Activated T-helper 2 cell treated with anti-CD3 and anti-CD28 coated beads, Interferon-gamma antibody, Interleukin-2, Interleukin-4, amounts not matched to agents 10 μg/mL and 5 μg/mL and 100 μg/mL, durations not matched to agents 14 hours and 24 hours and 36 hours (primary cell): ENCODE results near the gene BTBD18. TPM values are rescaled to one million over a fixed set of nuclear protein-coding genes. Genes with fewer than 3 reads are reported as not detected.
"Not testable (repeated sequence)": the region's sequence is repeated elsewhere in the genome, so short reads cannot be mapped to it uniquely, and the experiment has no call there.

ENCODE experiments used
- DNase-seq: peaks from one replicate; pipeline ENCODE4 v3.0.0; 2021; ENCODE audit warnings: low spot score
- H3K27ac Mint-ChIP-seq: one replicate; pipeline ENCODE4 v1.8.0; 2021; ENCODE audit warnings: mixed read lengths
- H3K27me3 Mint-ChIP-seq: one replicate; pipeline ENCODE4 v1.8.0; 2021; ENCODE audit warnings: low read depth, mixed read lengths
- H3K36me3 Mint-ChIP-seq: one replicate; pipeline ENCODE4 v1.8.0; 2021; ENCODE audit warnings: low read depth, mixed read lengths
- H3K4me1 Mint-ChIP-seq: one replicate; pipeline ENCODE4 v1.8.0; 2021; ENCODE audit warnings: low read depth, mixed read lengths
- H3K4me3 Mint-ChIP-seq: one replicate; pipeline ENCODE4 v1.8.0; 2021; ENCODE audit warnings: low read depth, mild to moderate bottlenecking, moderate library complexity, mixed read lengths
- H3K9me3 Mint-ChIP-seq: one replicate; pipeline ENCODE4 v1.8.0; 2021; ENCODE audit warnings: mixed read lengths
- intact Hi-C: fragments of 100-400 bp; cut with micrococcal nuclease; formaldehyde crosslinking; loops from one replicate; pipeline ENCODE4 v1.15.1; 2023
- total RNA-seq: library from RNA; stranded (reverse); gene quantifications from 2 replicates; pipeline ENCODE4 v1.2.3, GENCODE V29; 2022

The BTBD18 gene
- total RNA-seq, 1 donor from 2014 or later = not detected

DNA sequence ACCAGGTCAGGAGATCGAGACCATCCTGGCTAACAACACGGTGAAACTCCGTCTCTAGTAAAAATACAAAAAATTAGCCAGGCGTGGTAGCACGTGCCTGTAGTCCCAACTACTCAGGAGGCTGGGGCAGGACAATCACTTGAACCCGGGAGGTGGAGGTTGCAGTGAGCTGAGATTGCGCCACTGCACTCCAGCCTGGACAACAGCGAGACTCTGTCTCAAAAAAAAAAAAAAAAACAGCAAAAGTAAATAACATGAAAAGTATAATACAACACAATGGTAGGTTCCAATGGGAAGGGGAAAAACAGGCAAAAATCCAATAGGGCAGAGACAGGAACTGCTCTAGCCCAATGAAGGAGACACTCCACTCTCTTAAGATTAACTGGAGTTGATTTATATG lies 46.2 kb downstream of the BTBD18 start:
- H3K27me3 Mint-ChIP-seq, H3K9me3 Mint-ChIP-seq, H3K4me3 Mint-ChIP-seq, DNase-seq, intact Hi-C loops, H3K27ac Mint-ChIP-seq: not testable (repeated sequence)
- Mint-ChIP-seq H3K36me3 (peaks cover 42% of the 10 kb centered on the region), H3K4me1 (peaks cover 12% of the 10 kb centered on the region)

DNA sequence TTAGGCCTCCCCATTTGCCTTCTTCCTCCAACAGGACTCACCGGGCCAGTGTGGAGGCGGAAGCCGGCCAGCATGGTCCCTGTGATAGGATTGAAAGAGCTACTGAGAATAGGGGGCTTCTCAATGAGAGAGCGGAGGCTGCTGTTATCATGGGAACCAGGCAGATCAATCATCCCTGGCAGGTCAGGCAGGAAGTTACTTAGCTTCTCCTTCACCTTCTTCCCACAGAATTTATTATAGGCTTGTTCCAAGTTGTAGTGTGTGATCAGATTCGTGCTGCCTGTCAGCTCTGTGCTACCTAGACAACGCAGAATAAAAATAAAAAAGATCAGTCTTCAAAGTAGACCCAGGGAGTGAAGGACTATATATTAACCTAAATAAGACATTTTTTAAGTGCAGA lies 46.7 kb downstream of the BTBD18 start:
- intact Hi-C loops = no loop called here
- DNase-seq = no peak
- H3K9me3 Mint-ChIP-seq = no peaks in the 10 kb centered on the region
- H3K27ac Mint-ChIP-seq = no peak overlapping the region
- no peak overlapping the region for H3K4me3 Mint-ChIP-seq
- H3K4me1 Mint-ChIP-seq = peaks cover 10% of the 10 kb centered on the region
- H3K36me3 Mint-ChIP-seq = peaks cover 45% of the 10 kb centered on the region
- no peaks in the 10 kb centered on the region for H3K27me3 Mint-ChIP-seq

DNA sequence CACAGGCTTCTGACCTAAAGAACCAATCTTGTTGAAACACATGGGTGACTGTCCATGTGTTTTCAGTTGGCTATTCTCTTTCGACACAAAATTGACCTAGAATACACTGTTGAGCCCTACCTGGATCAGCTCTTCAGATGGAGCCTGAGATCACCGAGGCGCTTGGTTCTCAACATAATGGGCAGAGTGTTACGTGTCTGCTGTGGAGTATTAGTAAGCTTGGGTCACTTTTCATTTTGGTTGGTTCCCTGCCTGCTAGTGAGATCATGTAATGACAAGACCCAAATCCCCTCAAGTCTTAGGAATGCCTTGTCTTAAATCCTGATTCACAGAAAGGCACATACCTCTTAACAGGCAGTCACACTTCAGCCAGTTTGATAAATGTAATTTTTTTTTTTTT lies 48.3 kb downstream of the BTBD18 start:
- H3K9me3 Mint-ChIP-seq = no peaks in the 10 kb centered on the region
- intact Hi-C loops = no loop called here

DNA sequence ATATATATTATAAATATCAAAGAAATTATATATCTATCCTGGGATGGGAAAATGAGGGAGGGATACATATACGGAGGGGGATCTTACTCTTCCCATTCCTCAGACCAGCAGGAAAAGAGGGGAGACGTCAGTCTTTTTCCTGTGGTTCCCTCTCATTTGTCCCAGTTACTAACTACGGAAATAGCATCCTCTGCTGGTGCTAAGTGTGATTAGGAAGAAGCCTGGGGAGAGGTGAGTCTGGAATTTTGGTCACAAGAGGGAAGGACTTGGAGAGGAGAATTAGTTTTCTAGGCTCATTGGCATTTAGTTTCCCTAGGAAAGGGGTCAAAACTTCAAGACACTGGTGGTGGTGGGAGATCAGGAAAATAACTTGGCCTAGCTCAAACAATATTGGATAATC lies 51.2 kb downstream of the BTBD18 start:
- H3K27ac Mint-ChIP-seq = no peak overlapping the region
- no peaks in the 10 kb centered on the region for H3K4me1 Mint-ChIP-seq
- intact Hi-C loops = no loop called here
- H3K36me3 Mint-ChIP-seq = peaks cover 63% of the 10 kb centered on the region
- no peak for DNase-seq
- no peak overlapping the region for H3K4me3 Mint-ChIP-seq
- H3K9me3 Mint-ChIP-seq = no peaks in the 10 kb centered on the region
- H3K27me3 Mint-ChIP-seq = no peaks in the 10 kb centered on the region

More for the DNA sequence above, 48.3 kb downstream of the BTBD18 start:
- DNase-seq = no peak
- Mint-ChIP-seq H3K27me3 (no peaks in the 10 kb centered on the region), H3K27ac (no peak overlapping the region), H3K4me3 (no peak overlapping the region), H3K4me1 (peaks cover 3% of the 10 kb centered on the region), H3K36me3 (peaks cover 56% of the 10 kb centered on the region)

DNA sequence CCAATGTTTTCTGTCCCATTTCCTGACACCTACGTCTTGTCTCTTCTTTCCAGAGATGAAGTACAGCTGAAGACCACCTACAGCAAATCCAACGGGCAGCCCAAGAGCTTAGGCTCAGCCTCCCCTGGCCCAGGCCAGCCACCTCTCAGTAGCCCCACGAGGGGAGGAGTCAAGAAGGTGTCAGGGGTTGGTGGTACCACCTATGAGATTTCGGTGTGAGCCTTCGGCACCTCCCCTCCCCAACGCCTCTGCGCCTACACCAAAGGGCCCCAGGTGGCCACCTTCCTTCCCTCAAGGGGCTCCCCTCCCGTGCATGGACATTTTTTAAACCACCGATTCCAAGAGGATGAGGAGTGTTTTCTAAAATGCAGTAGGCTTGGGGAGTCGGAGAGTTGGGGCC lies 51.8 kb downstream of the BTBD18 start:
- Mint-ChIP-seq H3K27ac (no peak overlapping the region), H3K4me3 (no peak overlapping the region), H3K4me1 (no peaks in the 10 kb centered on the region), H3K36me3 (peaks cover 64% of the 10 kb centered on the region), H3K9me3 (no peaks in the 10 kb centered on the region), H3K27me3 (no peaks in the 10 kb centered on the region)
- intact Hi-C loops = no loop called here
- DNase-seq = no peak

DNA sequence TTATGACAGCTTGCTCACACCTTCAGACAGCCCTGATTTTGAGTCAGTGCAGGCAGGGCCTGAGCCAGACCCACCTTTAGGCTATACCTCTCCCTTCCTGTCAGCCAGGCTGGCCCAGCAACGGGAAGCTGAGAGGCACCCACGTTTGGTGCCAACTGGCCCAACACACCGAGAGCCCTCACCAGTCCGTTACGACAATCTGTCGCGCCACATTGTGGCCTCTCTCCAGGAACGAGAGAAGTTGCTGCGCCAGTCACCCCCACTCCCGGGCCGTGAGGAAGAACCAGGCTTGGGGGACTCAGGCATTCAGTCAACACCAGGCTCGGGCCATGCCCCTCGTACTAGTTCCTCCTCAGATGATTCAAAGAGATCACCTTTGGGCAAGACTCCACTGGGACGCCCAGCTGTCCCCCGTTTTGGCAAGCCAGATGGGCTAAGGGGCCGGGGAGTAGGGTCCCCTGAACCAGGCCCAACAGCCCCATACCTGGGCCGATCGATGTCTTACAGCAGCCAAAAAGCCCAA lies 52.7 kb downstream of the BTBD18 start:
- no peaks in the 10 kb centered on the region for H3K9me3 Mint-ChIP-seq
- no peak for DNase-seq
- H3K36me3 Mint-ChIP-seq = peaks cover 61% of the 10 kb centered on the region
- no peak overlapping the region for H3K4me3 Mint-ChIP-seq
- intact Hi-C loops = no loop called here
- H3K27me3 Mint-ChIP-seq = no peaks in the 10 kb centered on the region
- no peak overlapping the region for H3K27ac Mint-ChIP-seq
- no peaks in the 10 kb centered on the region for H3K4me1 Mint-ChIP-seq

Other genes starting within 250 kb of the BTBD18 start
- gene SLC43A1, start 236.1 kb downstream of the BTBD18 start, total RNA-seq = 27.6 and 30.9 TPM in 2 replicates
- gene TIMM10, start 221.1 kb downstream of the BTBD18 start, total RNA-seq = 76.9 and 90.0 TPM in 2 replicates
- not detected in 2 replicates for gene SMTNL1, start 214.2 kb downstream of the BTBD18 start, total RNA-seq
- 135 and 137 TPM in 2 replicates for gene UBE2L6, start 184.1 kb downstream of the BTBD18 start, total RNA-seq
- not detected in 2 replicates for gene SERPING1, start 154.1 kb downstream of the BTBD18 start, total RNA-seq
- gene YPEL4, start 101.9 kb downstream of the BTBD18 start, total RNA-seq = 0.37 and 0.64 TPM in 2 replicates
- 17.7 and 19.9 TPM in 2 replicates for gene CLP1, start 94.1 kb downstream of the BTBD18 start, total RNA-seq
- gene ZDHHC5, start 83.7 kb downstream of the BTBD18 start, total RNA-seq = 64.7 and 69.9 TPM in 2 replicates
- gene MED19, start 39.6 kb downstream of the BTBD18 start, total RNA-seq = 13.0 and 14.1 TPM in 2 replicates
- 74.6 and 80.0 TPM in 2 replicates for gene TMX2, start 39.2 kb downstream of the BTBD18 start, total RNA-seq
- 179 and 183 TPM in 2 replicates for gene SELENOH, start 10.3 kb downstream of the BTBD18 start, total RNA-seq
- 6.2 and 7.5 TPM in 2 replicates for gene CTNND1, start 10.0 kb upstream of the BTBD18 start, total RNA-seq